ENCODE measurements around the gene RNF168. TPM values are rescaled to one million over a fixed set of nuclear protein-coding genes. Genes with fewer than 3 reads are reported as not detected.
A peak's percentile ranks its signal among the peaks of the same experiment; 100 is the strongest.
"Not testable (repeated sequence)": the region's sequence is repeated elsewhere in the genome, so short reads cannot be mapped to it uniquely, and the experiment has no call there.

Gene RNF168
- total RNA-seq, 3 donors from 2014 or later (not counting 1 experiment from before 2014, with no cell fraction given): 34.5 to 45.0 (median 42.0) TPM

DNA sequence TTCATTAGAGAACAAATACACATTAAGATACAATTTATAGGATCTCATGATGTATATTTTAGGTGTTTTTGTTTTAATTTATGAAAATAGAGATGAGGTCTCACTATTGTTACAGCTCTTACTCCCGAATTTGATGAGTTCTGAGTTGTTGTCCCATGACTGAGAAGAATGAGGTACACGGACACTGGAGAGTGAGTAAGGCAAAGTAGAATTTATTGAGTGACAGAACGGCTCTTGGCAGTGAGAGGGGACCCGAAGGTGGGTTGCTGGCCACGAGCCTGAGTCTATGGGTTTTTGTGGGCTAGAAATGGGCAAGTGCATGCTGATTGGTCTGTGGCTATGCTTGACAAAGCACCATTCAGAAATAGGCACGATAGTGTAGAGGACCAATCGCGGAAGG lies 3.1 kb upstream of the RNF168 start:
- DNase-seq (no peak), ATAC-seq (no peak)
- H3K36me3 ChIP-seq (ENCODE audit: control insufficient read depth, insufficient read depth, low read length): no peaks in the 10 kb centered on the region
- peaks cover under 1 to 2% of the 10 kb centered on the region in 2 donors for H3K27me3 Mint-ChIP-seq (ENCODE audit: low read depth in 2 of 2)
- no peaks in the 10 kb centered on the region for H3K9me3 Mint-ChIP-seq
- no peak overlapping the region for H3K27ac ChIP-seq (ENCODE audit: low read length)
- no peak overlapping the region for H3K27ac Mint-ChIP-seq
- H3K4me1 Mint-ChIP-seq: peaks cover 15 to 19% of the 10 kb centered on the region in 2 donors
- no peaks in the 10 kb centered on the region for H3K9me3 ChIP-seq (ENCODE audit: control insufficient read depth, insufficient read depth, low read length)
- H3K27me3 ChIP-seq (ENCODE audit: control insufficient read depth, insufficient read depth, low read length): no peaks in the 10 kb centered on the region
- H3K4me3 Mint-ChIP-seq: no peak overlapping the region
- TF ChIP-seq, protein P1, sequence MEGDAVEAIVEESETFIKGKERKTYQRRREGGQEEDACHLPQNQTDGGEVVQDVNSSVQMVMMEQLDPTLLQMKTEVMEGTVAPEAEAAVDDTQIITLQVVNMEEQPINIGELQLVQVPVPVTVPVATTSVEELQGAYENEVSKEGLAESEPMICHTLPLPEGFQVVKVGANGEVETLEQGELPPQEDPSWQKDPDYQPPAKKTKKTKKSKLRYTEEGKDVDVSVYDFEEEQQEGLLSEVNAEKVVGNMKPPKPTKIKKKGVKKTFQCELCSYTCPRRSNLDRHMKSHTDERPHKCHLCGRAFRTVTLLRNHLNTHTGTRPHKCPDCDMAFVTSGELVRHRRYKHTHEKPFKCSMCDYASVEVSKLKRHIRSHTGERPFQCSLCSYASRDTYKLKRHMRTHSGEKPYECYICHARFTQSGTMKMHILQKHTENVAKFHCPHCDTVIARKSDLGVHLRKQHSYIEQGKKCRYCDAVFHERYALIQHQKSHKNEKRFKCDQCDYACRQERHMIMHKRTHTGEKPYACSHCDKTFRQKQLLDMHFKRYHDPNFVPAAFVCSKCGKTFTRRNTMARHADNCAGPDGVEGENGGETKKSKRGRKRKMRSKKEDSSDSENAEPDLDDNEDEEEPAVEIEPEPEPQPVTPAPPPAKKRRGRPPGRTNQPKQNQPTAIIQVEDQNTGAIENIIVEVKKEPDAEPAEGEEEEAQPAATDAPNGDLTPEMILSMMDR (IDR thresholded peaks at IDR 0.05): no peak
- 93% methylated on average over 8 of the region's 8 CpGs for WGBS (ENCODE audit: insufficient coverage)
- H3K4me3 ChIP-seq (ENCODE audit: low read length): no peak overlapping the region
- H3K36me3 Mint-ChIP-seq: no peaks in the 10 kb centered on the region
- H3K4me1 ChIP-seq (ENCODE audit: control insufficient read depth, insufficient read depth, low read length): peaks cover 12% of the 10 kb centered on the region
- intact Hi-C loops (cut with micrococcal nuclease): no loop called here

DNA sequence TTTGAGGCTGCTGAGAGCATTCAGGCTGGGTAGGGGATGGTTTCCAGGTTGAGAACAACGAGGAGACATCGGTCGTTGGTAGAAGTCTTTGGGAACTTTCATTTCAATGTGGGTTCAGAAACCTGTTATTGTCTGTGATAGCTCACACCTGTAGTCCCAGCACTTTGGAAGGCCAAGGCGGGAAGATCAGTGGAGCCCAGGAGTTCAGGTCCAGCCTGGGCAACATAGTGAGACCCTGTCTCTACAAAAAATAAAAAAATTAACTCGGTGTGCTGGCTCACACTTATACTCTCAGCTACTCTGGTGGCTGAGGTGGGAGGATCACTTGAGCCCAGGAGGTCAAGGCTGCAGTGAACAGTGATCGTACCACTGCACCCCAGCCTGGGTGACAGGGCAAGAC lies 988 bp upstream of the RNF168 start:
- peak overlapping the region; percentile 94 to 97 for H3K27ac Mint-ChIP-seq
- peak in 1 of 2 donors; percentile 27 for DNase-seq
- H3K27me3 ChIP-seq (ENCODE audit: control insufficient read depth, insufficient read depth, low read length): no peaks in the 10 kb centered on the region
- no peak overlapping the region for H3K27ac ChIP-seq (ENCODE audit: low read length)
- TF ChIP-seq, protein P1 (IDR thresholded peaks at IDR 0.05): no peak
- H3K4me3 Mint-ChIP-seq: peak overlapping the region; percentile 17
- H3K36me3 Mint-ChIP-seq: no peaks in the 10 kb centered on the region
- no peak overlapping the region for H3K4me3 ChIP-seq (ENCODE audit: low read length)
- no peaks in the 10 kb centered on the region for H3K9me3 ChIP-seq (ENCODE audit: control insufficient read depth, insufficient read depth, low read length)
- H3K4me1 Mint-ChIP-seq: peaks cover 33 to 38% of the 10 kb centered on the region in 2 donors
- intact Hi-C loops (cut with micrococcal nuclease): loop anchor here (5.0 kb wide), 3 partner anchors 138 to 597 kb away; partner anchors contain the start of genes DYNLT2B and TNK2
- H3K36me3 ChIP-seq (ENCODE audit: control insufficient read depth, insufficient read depth, low read length): no peaks in the 10 kb centered on the region
- H3K9me3 Mint-ChIP-seq: no peaks in the 10 kb centered on the region
- ATAC-seq: no peak
- H3K4me1 ChIP-seq (ENCODE audit: control insufficient read depth, insufficient read depth, low read length): peaks cover 24% of the 10 kb centered on the region
- WGBS (ENCODE audit: insufficient coverage): 92% methylated on average over 6 of the region's 6 CpGs
- no peaks in the 10 kb centered on the region for H3K27me3 Mint-ChIP-seq (ENCODE audit: low read depth in 2 of 2)

DNA sequence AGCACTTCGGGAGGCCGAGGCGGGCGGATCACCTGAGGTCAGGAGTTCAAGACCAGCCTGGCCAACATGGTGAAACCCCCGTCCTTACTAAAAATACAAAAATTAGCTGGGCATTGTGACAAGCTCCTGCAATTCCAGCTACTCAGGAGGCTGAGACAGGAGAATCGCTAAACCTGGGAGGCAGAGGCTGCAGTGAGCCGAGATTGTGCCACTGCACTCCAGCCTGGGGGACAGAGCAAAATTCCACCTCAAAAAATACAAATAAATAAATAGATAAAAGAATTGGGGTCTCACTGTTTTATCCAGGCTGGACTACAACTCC lies 470 bp upstream of the RNF168 start:
- H3K36me3 Mint-ChIP-seq; H3K27me3 Mint-ChIP-seq (ENCODE audit: low read depth in 2 of 2); H3K27me3 ChIP-seq (ENCODE audit: control insufficient read depth, insufficient read depth, low read length); H3K9me3 ChIP-seq (ENCODE audit: control insufficient read depth, insufficient read depth, low read length); ATAC-seq; H3K36me3 ChIP-seq (ENCODE audit: control insufficient read depth, insufficient read depth, low read length); H3K9me3 Mint-ChIP-seq: not testable (repeated sequence)
- Histone ChIP-seq H3K27ac (ENCODE audit: low read length) (peak overlapping the region; percentile 86), H3K4me3 (ENCODE audit: low read length) (peak overlapping the region; percentile 87), H3K4me1 (ENCODE audit: control insufficient read depth, insufficient read depth, low read length) (peaks cover 29% of the 10 kb centered on the region)
- intact Hi-C loops (cut with micrococcal nuclease): loop anchor here (5.0 kb wide), 3 partner anchors 138 to 597 kb away; partner anchors contain the start of genes DYNLT2B and TNK2
- Mint-ChIP-seq H3K27ac (peak overlapping the region; percentile 94 to 97), H3K4me3 (peak overlapping the region; percentile 99), H3K4me1 (peaks cover 38 to 43% of the 10 kb centered on the region in 2 donors)
- peak in 1 of 2 donors; percentile 23 for DNase-seq
- 24% methylated on average over 7 of the region's 7 CpGs for WGBS (ENCODE audit: insufficient coverage)

DNA sequence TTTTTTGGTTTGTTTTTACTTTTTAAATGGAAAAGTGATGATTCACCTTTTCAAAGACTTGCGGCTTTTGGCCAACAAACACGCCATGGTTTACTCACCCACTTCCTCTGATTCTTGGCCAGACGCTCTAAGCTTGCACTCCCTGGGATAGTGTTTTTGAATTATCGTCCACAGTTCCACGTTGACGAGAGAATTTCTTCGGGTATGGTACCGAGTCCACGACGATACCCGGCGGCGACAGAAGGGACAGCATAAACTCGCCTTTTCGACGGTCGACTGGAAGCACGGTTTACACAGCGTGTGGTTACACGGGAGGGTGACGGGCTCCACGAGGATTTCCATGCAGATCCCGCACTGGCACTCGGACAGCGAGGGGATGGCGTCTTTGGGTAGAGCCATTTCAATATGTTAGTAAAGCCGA lies 783 bp downstream of the RNF168 start:
- no peaks in the 10 kb centered on the region for H3K9me3 ChIP-seq (ENCODE audit: control insufficient read depth, insufficient read depth, low read length)
- 0% methylated on average over 27 of the region's 27 CpGs for WGBS (ENCODE audit: insufficient coverage)
- TF ChIP-seq, protein P1 (IDR thresholded peaks at IDR 0.05): no peak
- Mint-ChIP-seq H3K27ac (peak overlapping the region; percentile 94 to 97), H3K36me3 (no peaks in the 10 kb centered on the region), H3K4me1 (peaks cover 50 to 56% of the 10 kb centered on the region in 2 donors), H3K4me3 (peak overlapping the region; percentile 99), H3K9me3 (no peaks in the 10 kb centered on the region), H3K27me3 (ENCODE audit: low read depth in 2 of 2) (no peaks in the 10 kb centered on the region)
- H3K36me3 ChIP-seq (ENCODE audit: control insufficient read depth, insufficient read depth, low read length): no peaks in the 10 kb centered on the region
- peak; percentile 39 to 63 (median 54) for ATAC-seq
- no peaks in the 10 kb centered on the region for H3K27me3 ChIP-seq (ENCODE audit: control insufficient read depth, insufficient read depth, low read length)
- H3K4me1 ChIP-seq (ENCODE audit: control insufficient read depth, insufficient read depth, low read length): peaks cover 30% of the 10 kb centered on the region
- peak overlapping the region; percentile 86 for H3K27ac ChIP-seq (ENCODE audit: low read length)
- peak overlapping the region; percentile 87 for H3K4me3 ChIP-seq (ENCODE audit: low read length)
- intact Hi-C loops (cut with micrococcal nuclease): loop anchor here (1.0 to 5.0 kb wide), 5 partner anchors 70 to 595 kb away; partner anchors contain the start of genes DYNLT2B, TNK2 and UBXN7
- peak; percentile 46 to 82 for DNase-seq

Data from natural killer cell (primary cell).